Fibroblast of mammary gland (primary cell): ENCODE results near the gene CTU2.

Source experiments
- DNase-seq: peaks from one replicate; pipeline ENCODE4 v3.0.0-alpha.2; 2010; ENCODE audit warnings: low read depth
- H3K4me3 ChIP-seq: 2 replicates; pipeline ENCODE4 v1.5.1; 2011; ENCODE audit warnings: low read depth, mild to moderate bottlenecking, low read length, moderate library complexity; ENCODE audit not compliant: control insufficient read depth
- TF ChIP-seq, protein P1 (sequence below): conservative IDR thresholded peaks from 2 replicates; pipeline ENCODE4 v1.5.1; 2011; ENCODE audit warnings: low read depth, low read length, inconsistent platforms; ENCODE audit not compliant: control insufficient read depth, insufficient read depth

Gene CTU2

DNA sequence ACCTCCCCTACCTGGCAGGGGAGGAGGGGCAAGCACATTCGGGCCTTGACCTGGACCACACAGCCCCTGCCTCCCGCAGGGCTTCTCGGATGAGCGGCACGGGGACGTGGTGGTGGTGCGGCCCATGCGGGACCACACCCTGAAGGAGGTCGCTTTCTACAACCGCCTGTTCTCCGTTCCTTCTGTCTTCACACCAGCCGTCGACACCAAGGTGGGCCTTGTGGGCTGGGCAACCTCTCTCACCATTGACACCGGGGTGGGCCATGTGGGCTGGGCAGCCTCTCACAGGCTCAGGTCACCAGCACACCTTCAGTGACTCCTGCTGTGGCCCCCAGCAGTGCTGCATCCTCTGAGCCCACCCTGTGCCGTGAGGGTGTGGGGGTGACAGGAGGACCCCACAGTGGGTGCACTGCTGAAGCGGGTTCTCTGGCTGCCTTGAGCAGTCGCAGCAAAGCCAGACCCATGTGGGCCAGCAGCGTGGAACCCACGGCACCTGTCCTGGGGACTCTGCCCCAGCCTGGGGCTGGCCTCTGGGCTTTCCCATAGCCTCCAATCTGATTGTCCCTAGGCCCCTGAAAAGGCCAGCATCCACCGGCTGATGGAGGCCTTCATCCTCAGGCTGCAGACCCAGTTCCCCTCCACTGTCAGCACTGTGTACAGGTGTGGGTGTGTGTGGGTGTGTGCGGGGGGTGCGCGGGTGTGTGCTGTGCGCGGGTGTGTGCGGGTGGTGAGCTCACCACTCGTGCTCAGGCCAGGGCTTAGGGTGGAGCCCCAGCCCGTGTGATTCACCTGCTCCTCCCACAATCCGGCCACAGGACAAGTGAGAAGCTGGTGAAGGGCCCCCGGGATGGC is 7.5 kb downstream of the CTU2 start:
- peak; percentile 56 for DNase-seq
- TF ChIP-seq, protein P1, sequence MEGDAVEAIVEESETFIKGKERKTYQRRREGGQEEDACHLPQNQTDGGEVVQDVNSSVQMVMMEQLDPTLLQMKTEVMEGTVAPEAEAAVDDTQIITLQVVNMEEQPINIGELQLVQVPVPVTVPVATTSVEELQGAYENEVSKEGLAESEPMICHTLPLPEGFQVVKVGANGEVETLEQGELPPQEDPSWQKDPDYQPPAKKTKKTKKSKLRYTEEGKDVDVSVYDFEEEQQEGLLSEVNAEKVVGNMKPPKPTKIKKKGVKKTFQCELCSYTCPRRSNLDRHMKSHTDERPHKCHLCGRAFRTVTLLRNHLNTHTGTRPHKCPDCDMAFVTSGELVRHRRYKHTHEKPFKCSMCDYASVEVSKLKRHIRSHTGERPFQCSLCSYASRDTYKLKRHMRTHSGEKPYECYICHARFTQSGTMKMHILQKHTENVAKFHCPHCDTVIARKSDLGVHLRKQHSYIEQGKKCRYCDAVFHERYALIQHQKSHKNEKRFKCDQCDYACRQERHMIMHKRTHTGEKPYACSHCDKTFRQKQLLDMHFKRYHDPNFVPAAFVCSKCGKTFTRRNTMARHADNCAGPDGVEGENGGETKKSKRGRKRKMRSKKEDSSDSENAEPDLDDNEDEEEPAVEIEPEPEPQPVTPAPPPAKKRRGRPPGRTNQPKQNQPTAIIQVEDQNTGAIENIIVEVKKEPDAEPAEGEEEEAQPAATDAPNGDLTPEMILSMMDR, result no peak
- H3K4me3 ChIP-seq, result no peak overlapping the region

DNA sequence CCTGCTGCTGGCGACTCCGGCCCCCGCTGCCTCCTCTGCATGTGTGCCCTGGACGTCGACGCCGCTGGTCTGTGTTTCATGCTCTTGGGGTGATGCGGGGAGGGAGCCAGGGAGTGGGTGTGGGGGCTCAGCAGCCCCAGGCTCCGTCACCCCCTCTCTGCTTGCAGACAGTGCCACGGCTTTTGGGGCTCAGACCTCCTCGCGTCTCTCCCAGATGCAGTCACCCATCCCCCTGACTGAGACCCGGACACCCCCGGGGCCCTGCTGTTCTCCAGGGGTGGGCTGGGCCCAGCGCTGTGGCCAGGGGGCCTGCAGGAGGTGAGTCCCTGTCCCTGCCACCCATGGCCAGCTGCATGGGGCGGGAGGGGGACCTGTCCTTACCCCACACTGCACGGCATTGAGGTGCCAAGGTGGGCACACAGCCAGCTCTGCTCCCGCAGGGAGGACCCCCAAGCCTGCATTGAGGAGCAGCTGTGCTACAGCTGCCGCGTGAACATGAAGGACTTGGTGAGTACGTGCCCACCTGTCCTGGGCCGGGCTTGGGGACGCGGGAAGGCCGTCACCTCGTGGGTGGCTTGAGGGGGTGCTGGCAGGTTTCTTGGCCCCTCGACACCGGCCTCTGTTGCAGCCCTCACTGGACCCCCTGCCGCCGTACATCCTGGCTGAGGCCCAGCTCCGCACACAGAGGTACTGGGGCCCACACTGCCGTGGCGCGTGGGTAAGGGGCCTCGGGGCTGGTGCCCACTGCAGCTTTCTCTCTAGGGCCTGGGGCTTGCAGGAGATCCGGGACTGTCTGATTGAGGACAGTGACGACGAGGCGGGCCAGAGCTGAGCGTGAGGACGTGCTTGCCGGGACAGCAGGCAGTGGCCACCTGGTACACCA is 8.4 kb downstream of the CTU2 start:
- TF ChIP-seq, protein P1, result no peak
- H3K4me3 ChIP-seq, result no peak overlapping the region
- DNase-seq, result no peak

DNA sequence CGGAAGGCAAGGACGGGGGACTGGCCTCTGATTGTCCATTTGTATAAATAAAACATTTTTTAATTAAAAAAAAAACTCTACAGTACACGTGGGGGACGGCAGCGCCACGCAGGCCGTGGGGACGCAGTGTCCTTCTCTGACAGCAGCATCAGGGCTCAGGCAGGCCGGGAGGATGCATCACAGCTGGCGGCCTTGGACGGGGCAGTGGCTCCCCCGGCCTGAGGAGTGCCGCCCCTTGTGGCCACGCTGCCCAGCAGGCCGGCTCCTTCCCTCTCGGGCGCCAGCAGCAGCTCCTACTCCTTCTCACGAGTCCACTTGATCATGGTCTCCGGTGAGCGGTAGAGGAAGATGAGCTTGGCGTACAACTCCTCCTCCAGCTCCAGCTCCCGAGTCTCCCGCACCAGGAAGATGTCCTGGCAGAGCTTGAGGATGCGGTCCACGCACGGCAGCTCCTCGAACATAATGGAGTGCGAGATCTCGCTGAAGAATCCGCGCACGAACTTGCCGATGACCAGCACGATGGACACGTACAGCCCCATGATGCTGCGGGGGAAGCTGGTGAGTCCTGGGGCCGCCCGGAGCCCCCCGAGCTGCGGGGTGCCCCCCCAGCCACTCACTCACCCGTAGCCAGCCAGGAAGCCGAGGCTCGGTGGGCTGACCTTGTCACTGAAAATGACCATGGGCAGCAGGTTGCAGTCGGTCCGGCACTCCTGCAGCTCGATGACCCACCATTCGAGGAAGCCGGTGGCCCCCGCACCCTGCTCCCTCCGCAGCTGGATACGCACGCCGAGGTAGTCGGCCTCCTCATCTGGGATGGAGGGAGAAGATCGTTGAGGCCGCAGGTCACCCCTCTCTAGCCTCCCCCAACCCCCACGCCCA is 9.2 kb downstream of the CTU2 start:
- TF ChIP-seq, protein P1, result no peak
- peak; percentile 14 for DNase-seq
- H3K4me3 ChIP-seq, result no peak overlapping the region

- TF ChIP-seq, protein P1, result no peak
- DNase-seq, result no peak
- H3K4me3 ChIP-seq, result no peak overlapping the region
Measured at GRCh38 chr16:88716201-88716600, 9.9 kb downstream of the CTU2 start.

- H3K4me3 ChIP-seq, result no peak overlapping the region
- no peak for DNase-seq
- TF ChIP-seq, protein P1, result no peak
Measured at GRCh38 chr16:88716601-88717001, 10.3 kb downstream of the CTU2 start.

DNA sequence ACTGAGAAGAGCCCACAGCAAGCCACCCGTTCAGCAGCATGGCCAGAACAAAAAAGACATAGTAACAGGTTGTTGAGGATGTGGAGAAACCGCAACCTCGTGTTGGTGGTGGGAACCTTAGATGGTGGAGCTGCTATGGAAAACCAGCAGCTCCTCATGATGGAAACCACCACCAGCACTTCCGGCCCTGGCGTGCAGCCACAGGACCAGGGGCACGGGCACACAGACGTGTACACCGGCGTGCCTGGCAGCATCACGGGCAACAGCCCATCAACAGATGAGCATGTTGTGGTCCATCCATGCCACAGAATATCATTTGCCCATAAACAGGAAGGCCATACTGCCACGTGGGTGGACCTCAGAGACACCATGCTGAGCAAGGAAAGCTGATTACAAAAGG is 11.9 kb downstream of the CTU2 start:
- TF ChIP-seq, protein P1, result no peak
- DNase-seq, result no peak
- no peak overlapping the region for H3K4me3 ChIP-seq
